ENCODE results near the gene FRMD4A.

Gene FRMD4A

GRCh38 chr10:14330388-14331061 is at the start of gene FRMD4A:
FRMD4A (minus strand) TSS chr10:14330924.
- DNase-seq: no peak

GRCh38 chr10:14379556-14380280 is 49.0 kb upstream of the FRMD4A start:
- DNase-seq: no peak

GRCh38 chr10:14378387-14378960 is 47.8 kb upstream of the FRMD4A start:
- DNase-seq: no peak

GRCh38 chr10:14377591-14378175 is 47.0 kb upstream of the FRMD4A start:
- DNase-seq: no peak

GRCh38 chr10:14374745-14375445 is 44.2 kb upstream of the FRMD4A start:
- no peak for DNase-seq

- no peak for DNase-seq
Observed at GRCh38 chr10:14372606-14373005, 41.9 kb upstream of the FRMD4A start.

GRCh38 chr10:14371581-14371980 is 40.9 kb upstream of the FRMD4A start:
- DNase-seq: no peak

- no peak for DNase-seq
Observed at GRCh38 chr10:14370894-14371293, 40.2 kb upstream of the FRMD4A start.

DNA sequence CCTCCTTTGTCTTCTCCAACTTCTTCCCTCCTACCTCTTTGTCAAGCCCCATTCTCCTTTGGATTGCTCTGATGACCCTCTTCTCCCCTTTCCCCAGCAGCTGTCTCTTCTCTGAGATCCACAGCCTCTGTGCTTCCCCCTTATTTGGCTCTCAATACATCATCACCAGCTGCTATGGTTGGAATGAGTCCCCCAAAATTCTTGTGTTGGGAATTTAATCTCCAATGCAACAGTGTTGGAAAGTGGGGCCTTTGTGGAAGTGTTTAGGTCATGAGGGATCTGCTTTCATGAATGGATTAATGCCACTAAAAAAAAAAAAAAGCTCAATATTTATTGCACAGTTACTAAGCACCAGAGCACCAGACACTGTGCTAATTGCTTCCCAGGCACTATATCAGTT is 39.2 kb upstream of the FRMD4A start:
- no peak for DNase-seq

GRCh38 chr10:14366760-14367159 is 36.0 kb upstream of the FRMD4A start:
- no peak for DNase-seq

DNA sequence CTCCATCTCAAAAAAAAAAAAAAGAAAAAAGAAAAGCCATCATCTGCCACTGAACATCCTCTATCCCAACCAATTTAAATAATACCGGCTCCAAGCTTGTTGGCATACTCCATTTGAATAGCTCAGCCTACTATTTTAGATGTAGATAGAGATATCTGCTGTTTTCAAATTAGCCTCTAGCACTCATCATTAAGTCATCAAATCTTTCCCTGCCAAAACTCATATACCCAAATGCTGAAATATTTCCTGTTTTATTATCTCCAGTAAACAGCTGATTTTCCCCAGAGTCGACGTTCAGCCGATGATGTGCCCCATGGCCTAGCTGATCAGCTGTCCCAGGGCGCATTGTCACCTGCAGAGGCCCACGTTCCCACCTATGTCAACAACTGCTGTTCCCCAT is 34.5 kb upstream of the FRMD4A start:
- DNase-seq: no peak

DNA sequence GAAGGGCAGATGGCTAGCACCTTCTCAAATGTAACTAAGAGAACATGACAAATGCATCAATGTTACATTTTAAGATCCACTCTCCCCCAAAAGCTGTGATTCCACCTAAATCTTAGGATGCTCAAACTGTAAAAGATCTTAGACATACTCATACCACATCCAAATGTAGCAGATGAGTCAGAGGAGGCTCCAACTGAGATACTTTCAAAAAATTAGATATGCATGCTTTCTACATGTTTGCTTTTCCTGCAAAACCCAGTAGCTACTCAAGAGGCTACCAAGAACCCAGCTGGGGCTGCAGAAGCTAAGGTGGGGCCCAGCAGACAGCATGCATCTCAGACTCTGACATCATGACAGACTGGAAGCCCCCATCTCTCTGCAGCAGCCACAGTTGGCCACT is 31.4 kb upstream of the FRMD4A start:
- no peak for DNase-seq

DNA sequence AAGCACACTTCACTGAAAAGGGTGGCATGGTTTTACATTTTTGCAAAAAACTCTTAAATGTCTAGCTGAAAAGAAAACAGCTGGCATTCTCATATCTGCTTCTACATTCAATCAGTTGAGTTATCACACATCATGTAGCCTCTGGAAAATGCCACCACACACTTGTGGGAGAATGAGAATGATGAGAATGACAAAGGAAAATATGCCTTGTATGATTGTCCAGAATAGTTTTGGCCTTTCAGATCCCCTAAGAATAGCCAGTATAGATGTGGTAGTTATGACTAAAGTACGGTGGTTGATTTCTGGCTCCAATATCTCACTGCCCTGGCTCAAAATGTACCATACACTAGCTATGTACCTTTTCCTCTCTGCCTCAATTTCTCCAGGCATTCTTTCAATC is 30.2 kb upstream of the FRMD4A start:
- no peak for DNase-seq

DNA sequence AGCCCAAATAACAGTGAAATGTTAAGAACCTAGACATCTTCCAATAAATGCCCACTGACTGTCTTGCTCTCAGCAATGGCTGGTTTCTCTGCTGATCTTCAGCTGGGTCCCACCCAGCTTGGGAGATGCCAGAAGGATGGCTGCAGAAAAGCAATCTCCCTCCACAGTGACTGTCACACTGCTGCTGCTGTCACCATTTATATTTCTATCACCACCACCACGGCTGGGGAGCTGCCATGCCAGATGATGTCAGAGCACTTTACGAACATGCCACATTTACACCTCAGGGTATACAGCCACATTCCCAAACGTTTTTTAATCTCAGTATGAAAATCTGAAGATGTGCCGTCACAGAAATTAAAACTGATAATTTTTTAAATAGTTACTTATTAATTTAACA is 29.8 kb upstream of the FRMD4A start:
- no peak for DNase-seq

- no peak for DNase-seq
Observed at GRCh38 chr10:14358886-14359573, 28.3 kb upstream of the FRMD4A start.

- no peak for DNase-seq
Observed at GRCh38 chr10:14356921-14357320, 26.2 kb upstream of the FRMD4A start.

DNA sequence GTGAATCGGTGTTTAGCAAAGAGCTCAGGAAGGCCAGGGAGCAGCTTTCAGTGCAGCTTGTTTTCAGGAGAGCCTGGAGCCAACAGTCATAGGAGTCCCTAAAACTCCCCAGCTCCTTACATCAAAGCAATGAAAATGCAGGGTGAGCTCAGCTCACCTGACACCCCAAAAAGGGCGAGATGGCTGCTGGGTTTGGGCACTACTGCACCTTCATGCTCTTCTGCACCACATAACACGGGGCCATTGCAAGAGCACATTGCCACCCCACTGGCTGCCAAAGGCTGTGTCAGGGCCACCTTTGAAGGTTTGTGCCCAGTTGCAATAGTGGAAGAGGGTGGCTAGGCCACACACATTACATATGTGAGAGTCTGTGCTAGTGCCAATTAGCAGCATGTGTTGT is 25.0 kb upstream of the FRMD4A start:
- no peak for DNase-seq

DNA sequence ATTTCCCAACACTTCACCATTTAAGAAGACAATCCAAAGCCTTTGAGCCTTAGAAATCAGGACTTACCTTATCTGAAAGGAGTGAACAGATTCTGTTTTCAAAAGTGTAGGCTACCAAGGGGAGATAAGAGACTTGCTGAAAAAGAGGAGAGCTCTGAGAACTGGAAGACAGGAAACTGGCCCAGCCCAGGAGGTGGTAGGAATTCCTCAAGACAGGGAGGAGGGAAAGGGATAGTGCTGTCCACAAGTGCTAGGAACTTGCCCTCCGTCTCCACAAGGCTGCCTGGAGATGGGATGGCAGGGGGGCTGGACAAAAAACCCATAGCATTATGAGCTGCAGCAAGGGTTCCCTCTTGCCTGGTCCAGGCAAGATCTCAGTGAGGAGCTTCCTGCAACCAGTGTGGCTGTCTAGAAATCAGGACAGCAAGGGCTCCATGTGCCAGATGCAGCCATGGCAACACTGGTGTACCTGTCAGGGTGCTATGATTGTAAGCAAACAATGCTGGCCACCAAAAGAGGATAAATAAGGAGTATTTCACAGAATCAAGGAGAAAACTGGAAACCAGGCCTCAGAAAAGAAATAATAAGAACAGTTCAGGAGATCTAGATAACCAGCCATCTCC is 22.7 kb upstream of the FRMD4A start:
- DNase-seq: no peak

DNA sequence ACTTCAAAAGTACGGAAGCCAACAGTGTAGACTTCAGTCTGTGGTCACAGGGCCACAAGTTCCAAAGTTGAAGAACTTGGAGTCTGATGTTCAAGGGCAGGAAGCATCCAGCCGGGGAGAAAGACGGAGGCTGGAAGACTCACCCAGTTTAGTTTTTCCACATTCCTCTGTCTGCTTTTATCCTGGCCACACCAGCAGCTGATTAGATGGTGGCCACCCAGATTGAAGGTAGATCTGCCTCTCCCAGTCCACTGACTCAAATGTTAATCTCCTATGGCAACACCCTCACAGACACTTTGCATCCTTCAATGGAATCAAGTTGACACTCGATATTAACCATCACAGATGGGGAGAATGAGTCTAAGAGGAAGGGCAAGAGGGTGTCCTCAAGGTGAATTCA is 19.3 kb upstream of the FRMD4A start:
- no peak for DNase-seq

- no peak for DNase-seq
Observed at GRCh38 chr10:14349081-14349480, 18.4 kb upstream of the FRMD4A start.

DNA sequence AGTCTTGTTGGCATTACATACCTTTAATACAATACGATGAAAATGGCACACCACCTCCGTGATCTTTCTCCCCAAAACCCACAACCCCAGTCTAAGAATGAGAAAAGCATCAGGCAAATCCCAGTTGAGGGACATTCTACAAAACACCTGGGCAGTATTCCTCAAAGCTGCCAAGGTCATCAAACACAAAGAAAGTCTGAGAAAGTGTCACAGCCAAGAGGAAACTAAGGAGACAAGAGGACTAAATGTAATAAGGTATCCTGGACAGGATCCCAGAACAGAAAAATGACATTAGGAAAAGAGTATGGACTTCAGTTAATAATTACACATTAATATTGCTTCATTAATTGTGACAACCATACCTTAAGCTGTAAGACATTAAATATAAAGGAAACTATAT is 14.5 kb upstream of the FRMD4A start:
- no peak for DNase-seq

DNA sequence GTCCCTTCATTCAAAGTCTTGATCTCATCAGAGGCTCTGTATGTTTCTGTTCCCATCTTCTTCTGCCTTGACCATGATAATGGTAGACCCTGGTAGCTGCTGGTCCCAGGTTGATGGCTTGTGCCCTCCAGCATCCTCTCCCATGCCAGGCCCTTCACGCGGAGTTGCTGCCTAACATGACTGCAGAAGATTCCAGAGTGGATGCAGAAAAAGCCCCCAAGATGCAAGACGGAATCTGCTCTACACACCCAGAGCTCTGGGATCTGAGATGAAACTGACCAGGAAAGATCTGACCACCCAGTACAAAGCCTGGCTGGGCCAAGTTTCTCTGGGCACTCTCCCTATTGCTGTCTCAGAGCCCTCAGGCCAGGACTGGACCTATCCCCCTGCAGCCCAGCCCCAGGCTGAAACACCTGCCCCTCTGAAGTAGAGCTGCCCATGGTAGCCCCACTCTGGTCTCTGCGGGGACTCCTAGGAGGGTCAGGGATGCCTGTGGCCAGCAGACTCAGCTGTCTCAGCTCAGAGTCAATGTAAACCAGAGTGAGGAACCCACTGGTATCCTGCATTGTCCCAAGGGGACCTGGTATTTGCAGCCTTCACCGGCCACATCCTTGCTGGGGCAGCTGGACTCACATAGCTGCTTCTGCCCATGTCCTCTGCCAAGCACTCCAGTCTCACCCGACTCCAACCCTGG is 9.5 kb upstream of the FRMD4A start:
- no peak for DNase-seq

All from activated CD4-positive, alpha-beta T cell treated with anti-CD3 and anti-CD28 coated beads, Interleukin-2, amount 50 U/mL, for 1 hour (primary cell).